HepG2 (cell line): ENCODE data around the gene PNPLA2. TPM values are rescaled to one million over a fixed set of nuclear protein-coding genes. Genes with fewer than 3 reads are reported as not detected.

Experiments used
- ATAC-seq: fragments of 200-7000 bp; cut with Tn5 transposase; 3 replicates; pipeline ENCODE4 v1.9.1; 2020; ENCODE audit warnings: mild to moderate bottlenecking, moderate library complexity
- BruUV-seq: library from RNA; stranded (reverse); fragments of 400-500 nt; replicated peaks from 2 replicates; lab custom pipeline; 2021; lab: Mats Ljungman, UMichigan
- CTCF ChIA-PET: fragments of 300-600 bp; formaldehyde crosslinking; extraction: SDS; loops from one replicate; lab custom pipeline; 2021; ENCODE audit warnings: low total read pairs, inconsistent platforms, low intra/inter-chr PET ratio; lab: Yijun Ruan, JAX
- POLR2A ChIA-PET: fragments of 350-600 bp; sonication (Branson Sonifier 250); formaldehyde crosslinking; loops from one replicate; lab custom pipeline; 2020; ENCODE audit warnings: antibody characterized with exemption, inconsistent platforms; lab: Yijun Ruan, JAX
- DNase-seq: peaks from one replicate; pipeline ENCODE4 v3.0.0-alpha.2; 2015; ENCODE audit warnings: low spot score
- FAIRE-seq: peaks from 3 replicates; lab custom pipeline; 2011; peaks lifted over from hg19 to GRCh38; lab: Jason Lieb, UNC
- H2AFZ ChIP-seq: one replicate; pipeline ENCODE4 v1.6.1; 2011; ENCODE audit warnings: low read length, inconsistent platforms
- H3K27ac ChIP-seq: fragments of 300-600 bp; 3 replicates; pipeline ENCODE4 v1.8.0; 2011; ENCODE audit warnings: mixed run types, mild to moderate bottlenecking, mixed read lengths, low read length, inconsistent platforms; ENCODE audit not compliant: insufficient read depth; ENCODE audit errors: extremely low read length
- H3K27me3 ChIP-seq, 2 experiments: fragments of 200-600 bp in 1 of 2; 2 replicates in 1 of 2; 3 replicates in 1 of 2; pipeline versions ENCODE4 v1.6.0 to v1.8.0; 2011; ENCODE audit warnings: low read length in 2 of 2, mild to moderate bottlenecking in 2 of 2, moderate library complexity in 2 of 2, inconsistent platforms in 1 of 2; ENCODE audit not compliant: insufficient read depth in 2 of 2, control insufficient read depth in 1 of 2
- H3K36me3 ChIP-seq, 2 experiments: fragments of 200-600 bp in 1 of 2; replicated peaks in 1 of 2; 2 replicates in 1 of 2; 3 replicates in 1 of 2; pipeline versions ENCODE4 v1.5.1 to v1.8.0; 2011; ENCODE audit warnings: low read length in 2 of 2, inconsistent platforms in 1 of 2; ENCODE audit not compliant: insufficient read depth in 2 of 2, control insufficient read depth in 1 of 2
- H3K4me1 ChIP-seq: 2 replicates; pipeline ENCODE4 v1.5.1; 2012; ENCODE audit warnings: low read length, inconsistent platforms; ENCODE audit not compliant: insufficient read depth
- H3K4me2 ChIP-seq: 2 replicates; pipeline ENCODE4 v1.6.0; 2011; ENCODE audit warnings: low read depth, low read length, inconsistent platforms
- H3K4me3 ChIP-seq, 3 experiments: fragments of 200-600 bp in 1 of 3; sonication (generic), shearing (Covaris generic) in 1 of 3; replicated peaks in 1 of 3; 2 replicates each; pipeline ENCODE4 v1.5.1; 2011 to 2016; ENCODE audit warnings: low read length in 3 of 3, inconsistent platforms in 2 of 3, low read depth in 2 of 3, mild to moderate bottlenecking in 2 of 3, control low read depth in 1 of 3, mixed read lengths in 1 of 3; ENCODE audit not compliant: insufficient read depth in 1 of 3
- H3K79me2 ChIP-seq: one replicate; pipeline ENCODE4 v1.6.1; 2011; ENCODE audit warnings: low read length, inconsistent platforms; ENCODE audit not compliant: insufficient read depth
- H3K9ac ChIP-seq: 2 replicates; pipeline ENCODE4 v1.6.0; 2011; ENCODE audit warnings: mild to moderate bottlenecking, low read depth, low read length, inconsistent platforms; ENCODE audit not compliant: insufficient read depth
- H3K9me3 ChIP-seq: 2 replicates; pipeline ENCODE4 v1.5.1; 2012; ENCODE audit warnings: mild to moderate bottlenecking, low read length
- H4K20me1 ChIP-seq: 2 replicates; pipeline ENCODE4 v1.6.0; 2011; ENCODE audit warnings: inconsistent platforms, mild to moderate bottlenecking, low read length, moderate library complexity; ENCODE audit not compliant: insufficient read depth
- DR1 ChIP-seq: sonication (generic); formaldehyde crosslinking; IDR thresholded peaks from 2 replicates; pipeline ENCODE4 v1.8.0; 2021; ENCODE audit warnings: mild to moderate bottlenecking, missing genetic modification reagents, inconsistent platforms
- HMGXB4 ChIP-seq, 2 experiments: sonication (generic) in 1 of 2; formaldehyde crosslinking in 1 of 2; IDR thresholded peaks; 2 replicates each; pipeline versions ENCODE4 v1.4.0 to v1.6.1; 2018 to 2020; ENCODE audit warnings: missing genetic modification reagents in 2 of 2, borderline replicate concordance in 1 of 2, low read depth in 1 of 2, mild to moderate bottlenecking in 1 of 2, missing biosample characterization in 1 of 2
- HOMEZ ChIP-seq: IDR thresholded peaks from 2 replicates; pipeline ENCODE4 v1.6.1; 2016; ENCODE audit warnings: low read depth
- MTERF4 ChIP-seq: sonication (generic); formaldehyde crosslinking; IDR thresholded peaks from 2 replicates; pipeline ENCODE4 v1.8.0; 2023; ENCODE audit warnings: mild to moderate bottlenecking, missing genetic modification reagents
- NONO ChIP-seq, 2 experiments: fragments of 450-650 bp in 1 of 2; sonication (generic) in 1 of 2; formaldehyde crosslinking in 1 of 2; IDR thresholded peaks in 1 of 2; conservative IDR thresholded peaks in 1 of 2; 2 replicates each; pipeline versions ENCODE4 v1.6.1 to v1.8.0; 2017 to 2022; ENCODE audit warnings: mild to moderate bottlenecking in 1 of 2, missing genetic modification reagents in 1 of 2, moderate library complexity in 1 of 2
- ZFY ChIP-seq: sonication (generic); formaldehyde crosslinking; IDR thresholded peaks from 2 replicates; pipeline ENCODE4 v1.4.0; 2020; ENCODE audit warnings: missing genetic modification reagents
- ZUFSP ChIP-seq: sonication (generic); formaldehyde crosslinking; IDR thresholded peaks from 2 replicates; pipeline ENCODE4 v1.9.0; 2021; ENCODE audit warnings: missing genetic modification reagents, mild to moderate bottlenecking, borderline replicate concordance
- WGBS: methylation state at CpG from one replicate; pipeline ENCODE4 v1.1.6; 2017; ENCODE audit warnings: low lambda C conversion rate; 5-methylcytosine and 5-hydroxymethylcytosine counted together
- in situ Hi-C: cut with HindIII; loops from 2 replicates; pipeline ENCODE4 v1.10.0; 2017; ENCODE audit warnings: low pct_unique_long_range_greater_than_20kb; ENCODE audit not compliant: extremely low pct_ligation_motif_present
- intact Hi-C: fragments of 100-400 bp; cut with micrococcal nuclease; formaldehyde crosslinking; loops from one replicate; pipeline ENCODE4 v1.10.0; 2022; ENCODE audit not compliant: unreplicated experiment
- polyA plus RNA-seq, 8 experiments: library from polyadenylated mRNA; depleted of rRNA in 3 of 8; stranded (reverse) in 7 of 8; unstranded in 1 of 8; fragments of >200 nt; fragmentation: Illumina TruSeq in 4 of 8; extraction: Trizol in 4 of 8; gene quantifications; 2 replicates each; pipeline versions ENCODE4 v1.2.1 to v1.2.3, GENCODE V29; 2011 to 2016; ENCODE audit warnings: low read depth in 4 of 8, missing spikeins in 1 of 8, mixed read lengths in 1 of 8; ENCODE audit not compliant: insufficient read depth in 1 of 8
- total RNA-seq, 5 experiments: library from RNA; depleted of rRNA; stranded (reverse); fragments of >200 nt; fragmentation: Illumina TruSeq; extraction: Trizol; gene quantifications; 2 replicates each; pipeline ENCODE4 v1.2.3, GENCODE V29; 2016; ENCODE audit warnings: low read depth in 1 of 5
- TF ChIP-seq, protein P1 (sequence below): sonication (generic); formaldehyde crosslinking; IDR thresholded peaks from 2 replicates; pipeline ENCODE4 v1.8.0; 2022; ENCODE audit warnings: missing genetic modification reagents, mild to moderate bottlenecking, moderate library complexity, borderline replicate concordance

Gene PNPLA2
- total and polyA plus RNA-seq, 2 of the 13 experiments (the other 11 are each of a cell fraction or from before 2014, with no cell fraction given), result 10.5 to 43.2 TPM

DNA sequence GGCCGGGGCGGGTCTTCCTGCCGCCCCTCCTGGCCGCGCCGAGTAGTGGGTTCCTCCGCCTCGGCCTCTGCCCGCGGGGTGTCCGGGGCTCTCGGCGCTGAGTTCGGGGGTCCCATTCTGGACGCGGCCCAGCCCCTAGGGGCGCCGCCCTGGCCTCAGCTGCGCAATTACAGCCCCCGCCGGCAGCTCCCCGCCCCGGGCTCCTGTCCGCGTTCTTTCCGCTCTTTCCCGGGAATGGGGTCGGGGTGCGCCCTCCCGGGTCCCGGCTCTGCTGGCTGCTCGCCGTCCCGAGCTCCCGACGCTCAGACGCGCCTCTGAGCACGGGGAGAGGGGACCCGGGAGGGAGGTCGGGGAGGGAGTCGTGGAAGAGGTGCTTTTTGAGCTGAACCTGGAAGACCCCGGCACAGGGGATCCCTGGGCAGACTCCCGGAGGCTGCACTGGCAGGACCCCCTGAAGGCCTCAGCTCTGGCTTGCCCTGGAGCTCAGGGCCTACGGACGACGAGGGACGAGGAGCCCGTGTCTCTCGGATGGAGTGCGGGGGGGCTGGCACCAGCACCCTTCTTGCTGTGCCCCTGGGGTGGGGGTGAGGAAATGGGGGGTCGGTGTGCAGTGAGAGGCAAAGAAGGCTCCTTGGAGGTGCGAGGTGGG is 24.5 kb downstream of the PNPLA2 start (continued):
- TF ChIP-seq MTERF4 (CRISPR knock-in tag) (0 out of 2 replicates have a peak, but pooled peaks have one; percentile 6), ZFY (CRISPR knock-in tag) (no peak), DR1 (CRISPR knock-in tag) (0 out of 2 replicates have a peak, but pooled peaks have one; percentile 25)
- TF ChIP-seq, all 625 proteins: peak for 19

GRCh38 chr11:843818-844692 is 25.3 kb downstream of the PNPLA2 start:
- no TSS peak for BruUV-seq
- FAIRE-seq, result peak; percentile 73
- H4K20me1 ChIP-seq, result peaks cover 15% of the 10 kb centered on the region; the same call in 1 of the 2 replicates
- ChIA-PET POLR2A (interaction anchor here (0.8 to 11.1 kb wide), 16 partner anchors 13 to 206 kb away, joined by 3 to 141 read pairs (median 4); partner anchors contain the start of genes CD151, CRACR2B, PNPLA2 and RPLP2), CTCF (no interaction called here)
- peak overlapping the region; percentile 92 for H3K9ac ChIP-seq
- H3K4me3 ChIP-seq, result peak overlapping the region; percentile 97 to 100 (median 98); a peak in 5 of 6 replicates
- DNase-seq, result peak; percentile 89
- peaks cover 4 to 17% of the 10 kb centered on the region in 2 experiments for H3K36me3 ChIP-seq
- peaks cover 27% of the 10 kb centered on the region for H3K79me2 ChIP-seq
- intact Hi-C loops, result loop anchor here (5.0 kb wide), 1 partner anchor 37 kb away; the partner anchor contains the start of genes PIDD1 and RPLP2
- peaks cover 49% of the 10 kb centered on the region for H3K4me1 ChIP-seq
- H3K27ac ChIP-seq, result peak overlapping the region; percentile 83
- H2AFZ ChIP-seq, result no peak overlapping the region
- H3K4me2 ChIP-seq, result peak overlapping the region; percentile 85
- no peaks in the 10 kb centered on the region for H3K9me3 ChIP-seq
- ATAC-seq, result peak; percentile 62
- H3K27me3 ChIP-seq, result no peaks in the 10 kb centered on the region
- WGBS, result 2% methylated on average over 8 of the region's 25 CpGs
- in situ Hi-C loops, result no loop called here
- TF ChIP-seq HMGXB4 (CRISPR knock-in tag; IDR thresholded peaks at IDR 0.05; ENCODE audit: borderline replicate concordance in 1 of 2, low read depth in 1 of 2) (0 out of 4 replicates have a peak, but pooled peaks have one; percentile 16 to 38), NONO (IDR thresholded peaks at IDR 0.05) (no peak), NONO (CRISPR knock-in tag; conservative IDR thresholded peaks at IDR 0.05) (peak; percentile 82; the same call in 1 of the 2 replicates), ZUFSP (CRISPR knock-in tag) (no peak), HOMEZ (CRISPR knock-in tag) (0 out of 2 replicates have a peak, but pooled peaks have one; percentile 15)
- TF ChIP-seq, protein P1, sequence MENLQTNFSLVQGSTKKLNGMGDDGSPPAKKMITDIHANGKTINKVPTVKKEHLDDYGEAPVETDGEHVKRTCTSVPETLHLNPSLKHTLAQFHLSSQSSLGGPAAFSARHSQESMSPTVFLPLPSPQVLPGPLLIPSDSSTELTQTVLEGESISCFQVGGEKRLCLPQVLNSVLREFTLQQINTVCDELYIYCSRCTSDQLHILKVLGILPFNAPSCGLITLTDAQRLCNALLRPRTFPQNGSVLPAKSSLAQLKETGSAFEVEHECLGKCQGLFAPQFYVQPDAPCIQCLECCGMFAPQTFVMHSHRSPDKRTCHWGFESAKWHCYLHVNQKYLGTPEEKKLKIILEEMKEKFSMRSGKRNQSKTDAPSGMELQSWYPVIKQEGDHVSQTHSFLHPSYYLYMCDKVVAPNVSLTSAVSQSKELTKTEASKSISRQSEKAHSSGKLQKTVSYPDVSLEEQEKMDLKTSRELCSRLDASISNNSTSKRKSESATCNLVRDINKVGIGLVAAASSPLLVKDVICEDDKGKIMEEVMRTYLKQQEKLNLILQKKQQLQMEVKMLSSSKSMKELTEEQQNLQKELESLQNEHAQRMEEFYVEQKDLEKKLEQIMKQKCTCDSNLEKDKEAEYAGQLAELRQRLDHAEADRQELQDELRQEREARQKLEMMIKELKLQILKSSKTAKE (CRISPR knock-in tag), result peak; percentile 92
